Activated CD8-positive, alpha-beta memory T cell treated with anti-CD3 and anti-CD28 coated beads for 36 hours (primary cell): ENCODE results near the gene LRRC1. TPM values are rescaled to one million over a fixed set of nuclear protein-coding genes. Genes with fewer than 3 reads are reported as not detected.

ENCODE experiments used
- CTCF ChIA-PET: fragments of 350-600 bp; sonication (Branson Sonifier 250); formaldehyde crosslinking; loops from one replicate; lab custom pipeline; 2021; ENCODE audit warnings: antibody characterized with exemption; lab: Charles Lee
- POLR2A ChIA-PET: fragments of 350-600 bp; sonication (Branson Sonifier 250); formaldehyde crosslinking; loops from one replicate; lab custom pipeline; 2021; ENCODE audit warnings: antibody characterized with exemption; lab: Charles Lee
- total RNA-seq, 2 experiments: library from RNA; stranded (reverse); gene quantifications; one replicate each; pipeline ENCODE4 v1.2.3, GENCODE V29; 2021

LRRC1 gene
- total RNA-seq, 2 experiments from 2014 or later, result 2.1 to 2.3 TPM

DNA sequence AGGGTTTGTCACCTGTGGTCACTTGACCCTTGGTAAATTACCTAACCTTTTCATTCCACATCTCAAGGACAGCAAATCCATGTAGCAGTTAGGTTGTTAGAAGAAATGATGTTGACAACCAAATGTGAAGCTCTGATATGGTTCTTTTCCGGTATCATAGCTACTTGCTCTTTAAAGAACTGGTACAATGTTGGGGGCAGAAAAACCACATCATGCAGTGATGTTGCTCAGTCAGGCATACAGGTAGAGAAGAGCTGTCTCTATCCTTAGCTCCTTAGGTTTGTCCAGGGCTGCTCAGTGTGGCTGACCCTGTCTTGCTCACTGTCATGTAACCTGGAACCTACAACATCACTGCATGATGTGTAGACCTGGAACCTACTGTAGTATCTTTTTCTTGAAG is 135.5 kb downstream of the LRRC1 start:
- CTCF ChIA-PET, result interaction anchor here (0.8 kb wide), 1 partner anchor 20 kb away, joined by 3 read pairs; no protein-coding TSS in a partner anchor

DNA sequence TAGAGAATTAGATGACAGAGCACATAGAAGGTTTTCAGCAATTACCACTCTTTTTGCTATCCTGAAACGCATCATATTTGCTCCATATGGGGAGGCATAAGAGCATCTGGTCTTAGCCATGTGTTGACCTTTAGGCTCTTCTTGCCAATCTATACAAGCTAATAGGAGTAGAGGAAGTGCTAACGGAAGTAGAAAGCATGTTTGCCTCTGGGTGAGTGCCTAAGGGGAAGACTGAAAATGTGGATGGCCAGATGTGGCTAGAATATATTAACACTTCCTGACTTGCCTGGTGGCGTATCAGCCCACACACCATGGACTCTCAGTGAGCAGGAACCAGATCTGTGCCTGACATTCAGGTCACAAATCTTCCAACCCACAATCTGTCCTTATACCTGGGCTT is 136.3 kb downstream of the LRRC1 start:
- CTCF ChIA-PET, result no interaction called here
- POLR2A ChIA-PET, result no interaction called here

More for the DNA sequence above, 135.5 kb downstream of the LRRC1 start:
- POLR2A ChIA-PET, result no interaction called here

DNA sequence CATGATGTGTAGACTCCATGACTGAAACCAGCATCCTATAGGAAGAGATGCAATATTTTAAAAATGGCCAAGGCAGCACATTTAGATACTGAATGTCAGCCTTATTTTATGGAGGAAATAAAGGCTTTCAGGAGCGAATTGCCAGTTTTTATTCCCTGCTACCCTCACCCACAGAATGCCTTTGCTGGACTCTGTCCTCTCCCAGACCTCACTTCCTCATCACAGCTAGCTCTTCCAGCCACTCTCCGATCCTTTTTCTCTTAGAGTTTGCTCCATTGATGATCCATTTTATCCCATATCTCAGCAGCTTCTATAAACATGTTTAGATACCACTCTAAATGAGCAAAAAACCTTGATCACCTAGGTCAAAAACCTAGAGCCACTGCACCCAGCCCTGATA is 137.7 kb downstream of the LRRC1 start:
- ChIA-PET POLR2A (no interaction called here), CTCF (no interaction called here)

DNA sequence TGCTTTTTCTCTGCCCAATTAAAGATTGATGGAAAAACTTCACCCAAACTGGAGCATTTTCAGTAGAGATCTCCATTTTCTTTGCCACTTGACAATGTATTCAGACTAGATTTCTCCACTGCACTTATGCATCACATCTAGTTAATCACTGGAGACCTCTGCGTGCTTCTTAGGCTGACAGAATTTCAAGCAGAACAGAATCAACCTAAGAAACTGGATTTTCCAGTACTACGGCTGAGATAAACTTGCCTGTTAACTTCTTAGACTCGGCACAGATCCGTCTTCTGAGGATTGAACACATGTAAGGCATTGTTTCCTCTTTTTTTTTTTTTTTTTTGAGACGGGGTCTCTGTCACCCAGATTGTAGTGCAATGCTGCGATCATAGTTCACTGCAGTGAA is 139.2 kb downstream of the LRRC1 start:
- POLR2A ChIA-PET, result no interaction called here
- CTCF ChIA-PET, result no interaction called here

DNA sequence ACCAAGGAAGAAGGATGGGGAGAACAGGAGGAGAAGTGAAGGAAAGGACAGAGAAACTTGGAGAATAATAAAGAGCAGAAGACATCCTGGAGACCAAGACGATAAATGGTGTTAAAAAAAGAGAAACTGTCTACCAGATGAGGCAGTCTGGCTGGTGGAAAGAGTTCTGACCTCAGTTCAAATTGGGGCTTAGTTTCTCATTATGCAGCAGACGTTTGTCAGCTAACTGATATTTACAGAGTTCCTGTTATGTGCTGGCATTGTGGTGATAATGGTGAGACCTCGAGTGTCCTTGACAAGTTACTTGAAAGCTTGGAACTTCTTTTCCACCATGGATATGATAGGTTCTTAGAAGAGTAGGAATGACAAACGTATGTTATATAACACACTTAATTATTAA is 142.7 kb downstream of the LRRC1 start:
- POLR2A ChIA-PET, result no interaction called here
- CTCF ChIA-PET, result no interaction called here

DNA sequence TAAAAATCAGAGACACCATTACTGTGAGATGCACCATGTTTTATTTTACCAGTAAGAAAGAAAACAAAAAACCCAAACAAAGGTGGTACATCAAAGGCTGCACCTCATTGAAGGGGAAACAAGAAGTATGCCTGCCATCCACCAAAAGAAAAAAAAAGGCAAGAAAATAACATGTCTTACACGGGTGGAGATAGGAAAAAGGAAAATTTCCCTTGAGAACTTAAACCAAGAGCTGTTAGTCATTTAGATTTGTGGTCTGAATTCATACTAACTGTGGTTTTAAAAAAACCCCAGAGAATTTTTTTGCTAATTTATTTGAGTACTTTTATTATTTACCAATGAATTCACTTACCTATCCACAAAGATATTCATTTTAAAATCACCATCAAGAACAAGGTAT is 144.0 kb downstream of the LRRC1 start:
- ChIA-PET POLR2A (no interaction called here), CTCF (no interaction called here)

DNA sequence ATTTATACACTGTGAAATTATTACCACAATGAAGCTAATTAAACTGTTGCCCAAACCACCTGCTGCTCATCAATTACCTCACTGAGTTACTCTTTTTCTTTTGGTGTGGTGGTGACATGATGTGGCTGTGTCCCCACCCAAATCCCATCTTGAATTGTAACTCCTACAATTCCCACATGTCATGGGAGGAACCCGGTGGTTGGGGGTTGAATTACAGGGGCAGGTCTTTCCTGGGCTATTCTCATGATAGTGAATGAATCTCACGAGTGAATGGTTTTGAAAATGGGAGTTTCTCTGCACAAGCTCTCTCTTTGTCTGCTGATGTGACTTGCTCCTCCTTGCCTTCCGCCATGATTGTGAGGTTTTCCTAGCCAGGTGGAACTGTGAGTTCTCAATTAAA is 145.0 kb downstream of the LRRC1 start:
- CTCF ChIA-PET, result no interaction called here
- POLR2A ChIA-PET, result no interaction called here

DNA sequence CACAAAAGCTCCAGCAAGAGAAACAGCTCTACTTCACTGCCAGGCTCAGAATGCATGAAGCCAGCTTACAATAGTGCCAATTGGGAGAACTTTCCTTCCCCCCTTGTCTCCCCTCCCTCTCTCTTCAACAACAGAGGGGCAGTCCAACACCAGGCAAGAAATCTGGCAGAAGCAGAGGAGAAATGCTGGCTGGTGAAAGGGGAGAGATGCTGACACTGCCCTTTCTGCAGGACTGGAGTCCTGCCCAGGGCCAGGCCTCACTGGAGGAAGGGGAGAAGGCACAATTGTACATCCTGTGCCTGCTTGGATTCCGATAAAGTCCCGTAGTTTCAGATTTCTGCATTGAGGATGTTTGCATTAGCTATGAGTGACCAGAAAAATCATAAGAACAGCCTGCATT is 148.6 kb downstream of the LRRC1 start:
- ChIA-PET CTCF (no interaction called here), POLR2A (no interaction called here)

DNA sequence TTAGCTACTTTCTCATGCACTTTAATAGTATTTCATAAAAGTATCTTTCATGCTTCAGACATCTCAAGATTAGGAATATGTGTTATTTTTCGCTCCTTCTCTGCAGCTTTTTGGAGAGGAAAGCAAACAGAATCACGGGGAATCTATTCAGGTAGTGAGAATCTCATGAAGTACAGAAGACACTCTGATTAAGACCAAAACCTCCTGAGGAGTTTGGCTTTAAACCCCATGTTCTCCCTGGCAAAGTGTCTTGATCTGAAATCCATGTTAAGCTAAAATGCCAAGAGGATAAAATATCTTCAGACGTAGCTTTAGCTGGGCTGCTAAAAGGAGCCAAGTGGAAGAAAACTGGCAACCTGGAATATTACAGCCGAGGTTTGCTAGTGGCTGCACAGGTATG is 149.3 kb downstream of the LRRC1 start:
- ChIA-PET POLR2A (no interaction called here), CTCF (no interaction called here)

DNA sequence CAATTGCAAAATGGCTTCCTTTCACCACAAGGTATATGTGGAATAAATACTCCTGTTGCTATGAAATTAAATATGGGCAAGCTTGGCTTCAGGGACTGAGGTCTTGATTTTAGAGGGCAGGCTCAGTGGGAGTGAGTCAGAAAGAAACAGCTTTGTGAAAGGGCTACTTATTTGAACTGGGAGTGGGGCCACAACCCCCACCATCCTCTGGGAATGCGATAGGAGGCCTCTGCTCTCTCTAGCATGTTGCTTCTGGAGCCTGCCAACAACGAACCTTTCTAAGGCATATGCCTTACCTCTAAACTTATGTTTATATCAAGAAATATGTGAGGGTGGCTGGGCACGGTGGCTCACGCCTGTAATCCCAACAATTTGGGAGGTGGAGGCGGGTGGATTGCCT is 149.7 kb downstream of the LRRC1 start:
- ChIA-PET POLR2A (no interaction called here), CTCF (no interaction called here)

DNA sequence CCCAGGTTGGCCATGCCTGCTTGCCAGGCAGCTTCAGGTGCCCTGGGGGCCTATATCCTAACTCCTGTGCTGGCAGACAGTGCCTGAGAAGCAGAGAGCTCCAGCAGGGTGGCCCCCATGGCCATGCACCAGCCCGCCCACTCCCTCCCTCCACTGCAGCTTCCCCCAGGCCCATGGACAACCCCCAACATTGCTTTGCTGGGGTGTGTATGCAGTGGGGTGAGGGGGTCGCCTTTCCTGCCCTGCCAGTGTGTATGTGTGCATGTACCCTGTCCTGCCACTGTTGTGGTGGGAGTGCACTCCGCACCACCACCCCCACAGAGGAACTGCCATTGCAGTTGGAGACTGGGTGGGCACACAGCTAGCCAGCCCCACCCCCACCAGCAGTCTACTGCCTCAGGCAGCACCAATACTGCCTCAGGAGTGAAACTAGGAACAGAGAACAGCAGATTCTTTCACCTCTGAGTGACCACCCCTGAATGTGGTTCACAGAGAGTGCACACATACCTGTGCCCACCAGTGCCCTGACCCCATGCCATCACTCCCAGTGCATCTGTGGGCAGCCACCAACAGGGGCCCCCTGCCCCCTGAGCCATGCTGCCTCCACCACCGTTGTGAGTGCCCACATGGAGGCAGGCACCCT is 151.1 kb downstream of the LRRC1 start:
- ChIA-PET CTCF (no interaction called here), POLR2A (no interaction called here)

DNA sequence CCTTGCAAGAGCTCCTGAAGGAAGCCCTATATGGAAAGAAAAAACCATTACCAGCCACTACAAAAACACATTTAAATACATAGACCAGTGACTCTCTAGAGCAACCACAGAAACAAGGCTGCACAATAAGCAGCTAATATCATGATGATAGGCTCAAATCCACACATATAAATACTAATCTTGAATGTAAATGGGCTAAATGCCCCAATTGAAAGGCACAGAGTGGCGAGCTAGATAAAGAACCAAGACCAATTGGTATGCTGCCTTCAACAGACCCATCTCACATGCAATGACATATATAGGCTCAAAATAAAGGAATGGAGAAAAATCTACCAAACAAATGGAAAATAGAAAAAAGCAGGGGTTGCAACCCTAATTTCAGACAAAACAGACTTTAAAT is 153.0 kb downstream of the LRRC1 start:
- ChIA-PET POLR2A (no interaction called here), CTCF (no interaction called here)

DNA sequence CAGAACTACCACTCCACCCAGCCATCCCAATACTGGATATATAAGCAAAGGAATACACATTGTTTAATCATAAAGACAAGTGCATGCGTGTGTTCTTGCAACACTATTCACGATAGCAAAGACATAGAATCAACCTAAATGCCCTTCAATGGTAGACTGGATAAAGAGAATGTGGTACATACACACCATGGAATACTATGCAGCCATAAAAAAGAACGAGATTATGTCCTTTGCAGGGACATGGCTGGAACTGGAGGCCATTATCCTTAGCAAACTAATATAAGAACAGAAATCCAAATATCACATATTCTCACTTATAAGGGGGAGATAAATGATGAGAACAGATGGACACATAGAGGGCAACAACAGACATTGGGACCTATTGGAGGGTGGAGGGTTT is 156.6 kb downstream of the LRRC1 start:
- CTCF ChIA-PET, result no interaction called here

DNA sequence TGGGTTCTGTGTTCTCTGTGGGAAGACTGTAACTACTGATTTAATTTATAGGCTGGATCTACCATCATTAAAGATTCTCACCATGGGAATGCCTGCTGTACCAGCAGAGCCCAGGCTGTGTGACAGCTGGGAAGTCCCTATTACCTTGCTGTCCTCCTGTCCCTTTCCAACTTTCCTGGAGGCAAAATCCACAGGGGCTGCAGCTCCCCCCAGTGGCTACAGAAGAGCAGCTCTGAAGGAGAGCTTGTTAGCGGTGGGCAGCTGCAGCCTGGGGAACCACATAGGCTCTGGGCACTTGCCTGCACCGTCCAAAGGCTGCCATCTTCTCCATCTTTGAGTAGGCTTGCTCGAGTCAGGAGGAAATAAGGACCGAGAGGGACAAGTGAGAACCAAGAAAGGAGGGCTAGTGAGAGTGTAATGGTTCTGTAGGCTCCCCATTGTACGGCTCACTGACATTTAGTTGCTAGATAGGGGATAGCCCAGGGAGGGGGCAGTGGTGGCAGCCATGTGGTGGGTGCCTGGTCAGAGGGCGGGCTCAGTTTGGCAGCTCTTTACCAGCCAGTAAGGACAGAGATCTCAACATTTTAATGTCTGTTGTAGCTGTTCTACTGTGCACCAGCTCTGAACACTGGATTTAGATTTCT is 161.4 kb downstream of the LRRC1 start:
- CTCF ChIA-PET, result interaction anchor here (1.0 kb wide), 1 partner anchor 228 kb away, joined by 3 read pairs; no protein-coding TSS in a partner anchor
- POLR2A ChIA-PET, result no interaction called here

More for the DNA sequence above, 156.6 kb downstream of the LRRC1 start:
- POLR2A ChIA-PET, result no interaction called here

DNA sequence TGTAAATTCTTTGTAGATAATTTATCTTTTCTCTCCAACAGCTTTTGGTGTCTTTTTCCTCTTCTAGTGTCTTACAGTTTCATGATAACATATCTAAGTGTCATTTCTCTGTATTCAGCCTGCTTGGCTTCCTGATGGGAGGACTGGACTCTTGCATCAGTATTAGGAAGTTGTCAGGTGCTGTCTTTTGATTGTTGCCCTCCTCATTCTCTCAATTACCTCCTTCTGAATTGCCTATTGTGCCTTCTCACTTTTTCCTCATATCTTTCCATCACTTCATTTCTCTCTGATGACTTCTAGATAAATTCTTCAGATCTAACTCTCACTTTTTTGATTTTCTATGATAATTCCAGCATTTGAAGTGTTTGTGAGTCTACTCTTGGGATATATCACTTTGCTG is 162.0 kb downstream of the LRRC1 start:
- CTCF ChIA-PET, result interaction anchor here (1.0 kb wide), 1 partner anchor 229 kb away, joined by 3 read pairs; no protein-coding TSS in a partner anchor
- POLR2A ChIA-PET, result no interaction called here

DNA sequence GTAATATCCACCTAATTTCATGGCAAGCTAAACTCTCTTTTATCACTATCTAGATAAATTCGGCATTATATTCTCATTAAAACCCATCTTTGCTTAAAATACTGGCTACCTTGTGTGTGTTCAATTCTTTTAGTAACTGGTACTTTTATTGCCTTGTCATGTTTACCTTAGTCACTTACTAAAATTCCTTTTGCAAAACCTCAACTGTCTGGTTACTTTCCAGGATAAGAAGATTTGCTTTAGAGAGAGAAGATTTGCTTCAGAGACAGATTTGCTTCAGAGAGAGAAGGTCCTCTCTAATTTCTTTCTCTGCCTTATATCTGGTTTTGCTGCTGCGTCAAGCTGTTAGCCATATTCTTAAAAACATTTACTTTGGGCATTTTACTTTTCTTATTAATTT is 164.9 kb downstream of the LRRC1 start:
- POLR2A ChIA-PET, result no interaction called here
- CTCF ChIA-PET, result no interaction called here

DNA sequence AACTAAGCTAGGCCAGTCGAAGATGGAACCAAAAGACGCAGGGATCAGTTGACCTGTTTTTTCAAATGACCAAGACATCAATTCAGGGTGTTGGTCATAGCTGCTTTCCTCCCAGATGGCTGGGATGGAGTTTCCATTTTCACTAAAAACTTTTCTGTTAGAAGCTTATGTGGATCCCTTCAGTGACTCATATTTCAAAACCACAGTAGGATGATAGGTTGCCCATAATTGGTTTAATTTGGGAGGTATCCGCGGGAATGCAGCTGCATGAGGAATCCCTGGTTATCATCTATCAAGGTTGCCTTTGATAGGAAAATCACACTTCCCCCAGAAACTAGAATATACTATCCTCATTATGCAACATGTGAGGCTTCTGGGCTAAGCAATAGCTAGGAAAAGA is 165.5 kb downstream of the LRRC1 start:
- POLR2A ChIA-PET, result no interaction called here
- CTCF ChIA-PET, result no interaction called here

DNA sequence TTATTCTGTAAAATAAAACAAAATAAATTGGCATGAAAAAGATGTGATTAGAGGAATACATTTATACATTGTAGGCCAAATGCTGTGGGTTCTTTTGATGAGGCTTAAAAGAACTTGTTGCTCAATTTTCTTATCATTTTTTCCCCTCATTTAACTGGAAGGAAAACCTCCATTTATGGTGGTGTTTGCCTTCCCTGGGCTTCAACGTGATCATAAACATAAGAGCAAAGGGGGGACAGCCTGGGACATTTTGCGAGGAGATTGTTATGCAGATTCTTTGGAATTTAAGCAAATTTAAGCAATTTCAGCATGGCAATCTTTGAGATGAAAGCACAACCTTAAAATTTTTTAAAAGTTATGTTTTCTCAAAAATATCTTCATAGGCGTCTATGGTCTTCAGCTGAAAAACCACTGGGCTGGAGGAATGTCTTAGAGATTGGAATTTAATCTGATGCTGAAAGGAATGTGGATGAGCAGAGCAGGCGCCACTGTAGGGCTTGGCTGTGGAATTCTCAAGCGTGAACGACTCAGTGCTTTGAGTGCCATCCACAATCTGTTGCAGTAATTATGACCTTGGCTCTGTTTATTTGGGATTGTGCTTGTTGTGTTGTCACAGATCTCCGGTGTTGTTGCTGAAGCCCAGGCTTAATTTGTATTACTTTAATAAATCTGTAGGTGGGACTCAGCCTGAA is 167.0 kb downstream of the LRRC1 start:
- CTCF ChIA-PET, result no interaction called here
- POLR2A ChIA-PET, result no interaction called here

DNA sequence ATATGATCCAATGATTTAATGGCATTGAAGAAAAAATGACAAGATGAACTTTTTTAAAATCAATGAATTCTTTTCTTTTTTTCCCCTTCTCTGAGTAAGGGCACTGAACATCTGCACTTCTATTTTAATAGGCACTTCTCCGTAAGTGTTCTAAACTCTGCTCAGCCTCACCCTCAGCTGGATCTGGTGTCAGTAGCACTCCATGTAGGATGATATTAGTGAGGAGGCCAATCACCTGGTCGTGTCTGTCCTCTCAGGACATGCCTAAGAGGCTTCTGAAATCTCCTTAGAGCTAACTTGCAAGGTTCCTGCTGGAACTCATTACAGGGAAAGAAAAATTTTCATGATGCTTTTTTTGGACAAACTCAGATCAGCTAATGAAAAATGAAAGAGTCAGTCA is 167.8 kb downstream of the LRRC1 start:
- CTCF ChIA-PET, result no interaction called here
- POLR2A ChIA-PET, result no interaction called here

DNA sequence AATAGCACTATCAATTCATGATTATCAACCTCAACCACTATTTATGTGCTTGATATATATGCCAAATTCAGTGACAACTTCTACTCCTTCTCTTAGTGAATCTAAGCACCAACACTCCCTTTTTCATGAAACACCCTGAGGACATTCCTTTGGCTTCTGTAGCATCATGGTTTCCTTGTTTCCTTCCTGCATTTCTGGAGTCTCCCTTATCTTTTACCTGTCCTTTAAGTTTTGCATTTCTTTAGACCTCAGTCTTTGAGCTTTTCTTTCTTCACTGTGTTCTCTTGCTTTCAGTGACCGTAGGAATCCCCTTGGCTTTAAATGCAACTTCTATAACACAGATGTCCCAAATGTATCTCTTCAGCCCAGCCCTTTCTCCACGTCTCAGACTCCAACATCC is 172.6 kb downstream of the LRRC1 start:
- ChIA-PET POLR2A (no interaction called here), CTCF (no interaction called here)
